Esophagus muscularis mucosa (tissue), 4 donors: ENCODE results near the gene RTL10. TPM values are rescaled to one million over a fixed set of nuclear protein-coding genes. Genes with fewer than 3 reads are reported as not detected.

Source experiments
- DNase-seq: peaks from one replicate; pipeline ENCODE4 v3.0.0-alpha.2; 2017; ENCODE audit errors: extremely low spot score
- H3K27ac ChIP-seq, 4 donors: fragments of 200-600 bp; sonication (generic); replicated peaks in 1 of 4; 1 replicate in 3 of 4; 2 replicates in 1 of 4; pipeline ENCODE4 v1.5.1; 2016 to 2019; ENCODE audit warnings: mild to moderate bottlenecking in 1 of 4
- H3K27me3 ChIP-seq, 4 donors: fragments of 200-600 bp; sonication (generic); one replicate each; pipeline versions ENCODE4 v1.5.1 to v1.6.0; 2016 to 2019
- H3K36me3 ChIP-seq, 4 donors: fragments of 200-600 bp; sonication (generic); one replicate each; pipeline ENCODE4 v1.5.1; 2016 to 2019
- H3K4me1 ChIP-seq, 4 donors: fragments of 200-600 bp; sonication (generic); one replicate each; pipeline ENCODE4 v1.5.1; 2016 to 2019
- H3K4me3 ChIP-seq, 4 donors: fragments of 200-600 bp; sonication (generic); 1 replicate in 2 of 4; 2 replicates in 2 of 4; pipeline ENCODE4 v1.5.1; 2016 to 2019; ENCODE audit warnings: mild to moderate bottlenecking in 4 of 4, moderate library complexity in 1 of 4
- H3K9me3 ChIP-seq, 4 donors: fragments of 200-600 bp; sonication (generic); 1 replicate in 3 of 4; 2 replicates in 1 of 4; pipeline ENCODE4 v1.5.1; 2016 to 2019
- EP300 ChIP-seq: sonication (generic); formaldehyde crosslinking; IDR thresholded peaks from one replicate; pipeline ENCODE4 v1.6.1; 2017; ENCODE audit warnings: antibody characterized with exemption
- POLR2A ChIP-seq: fragments of 450-650 bp; IDR thresholded peaks from one replicate; pipeline ENCODE4 v1.6.1; 2017; ENCODE audit warnings: antibody characterized with exemption, moderate library complexity, mild to moderate bottlenecking, low read depth
- POLR2AphosphoS5 ChIP-seq, 2 donors: sonication (generic); formaldehyde crosslinking; IDR thresholded peaks; one replicate each; pipeline ENCODE4 v1.6.1; 2017; ENCODE audit warnings: antibody characterized with exemption in 2 of 2
- WGBS: methylation state at CpG from one replicate; pipeline ENCODE4 v1.1.5; 2018; 5-methylcytosine and 5-hydroxymethylcytosine counted together
- intact Hi-C: fragments of 100-400 bp; cut with DNase I; formaldehyde crosslinking; loops from one replicate; pipeline ENCODE4 v1.15.1; 2023
- total RNA-seq, 4 donors: library from RNA; depleted of rRNA; stranded (reverse); fragments of >200 nt; gene quantifications; one replicate each; pipeline versions ENCODE4 v1.1.0 to v1.2.1, GENCODE V29; 2016
- TF ChIP-seq, protein P1 (sequence below), 3 experiments: fragments of 200-600 bp in 2 of 3; fragments of 450-650 bp in 1 of 3; sonication (generic) in 2 of 3; IDR thresholded peaks; one replicate each; pipeline ENCODE4 v1.5.1; 2017 to 2019; ENCODE audit warnings: antibody characterized with exemption in 3 of 3, mild to moderate bottlenecking in 2 of 3, moderate library complexity in 1 of 3

RTL10 gene
- total RNA-seq, 4 donors from 2014 or later = 5.6 to 14.8 (median 11.1) TPM

DNA sequence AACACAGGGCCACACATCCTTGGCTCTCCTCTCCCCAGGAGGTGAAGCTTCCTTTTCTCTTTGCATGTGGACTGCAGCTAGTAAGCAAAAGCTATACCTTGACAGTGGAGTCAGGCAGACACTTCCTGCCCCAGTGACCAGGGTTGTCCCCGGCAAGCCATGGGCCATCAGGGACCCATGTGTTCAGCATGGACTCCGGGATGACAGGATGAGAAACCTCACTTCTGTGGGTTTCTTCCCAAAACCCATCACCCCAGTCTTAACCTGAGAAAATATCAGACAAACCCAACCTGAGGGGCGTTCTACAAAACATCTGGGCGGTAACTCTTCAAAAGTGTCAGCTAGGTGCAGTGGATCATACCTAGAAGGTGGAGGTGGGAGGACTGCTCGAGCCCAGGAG, 40.2 kb downstream of the RTL10 start:
- Histone ChIP-seq H3K36me3 (peaks cover 0 to 11% (median 2%) of the 10 kb centered on the region in 4 donors), H3K9me3 (no peaks in the 10 kb centered on the region), H3K4me3 (no peak overlapping the region), H3K4me1 (peaks cover 0 to 5% (median 0%) of the 10 kb centered on the region in 4 donors), H3K27me3 (no peaks in the 10 kb centered on the region), H3K27ac (no peak overlapping the region)
- TF ChIP-seq, protein P1, sequence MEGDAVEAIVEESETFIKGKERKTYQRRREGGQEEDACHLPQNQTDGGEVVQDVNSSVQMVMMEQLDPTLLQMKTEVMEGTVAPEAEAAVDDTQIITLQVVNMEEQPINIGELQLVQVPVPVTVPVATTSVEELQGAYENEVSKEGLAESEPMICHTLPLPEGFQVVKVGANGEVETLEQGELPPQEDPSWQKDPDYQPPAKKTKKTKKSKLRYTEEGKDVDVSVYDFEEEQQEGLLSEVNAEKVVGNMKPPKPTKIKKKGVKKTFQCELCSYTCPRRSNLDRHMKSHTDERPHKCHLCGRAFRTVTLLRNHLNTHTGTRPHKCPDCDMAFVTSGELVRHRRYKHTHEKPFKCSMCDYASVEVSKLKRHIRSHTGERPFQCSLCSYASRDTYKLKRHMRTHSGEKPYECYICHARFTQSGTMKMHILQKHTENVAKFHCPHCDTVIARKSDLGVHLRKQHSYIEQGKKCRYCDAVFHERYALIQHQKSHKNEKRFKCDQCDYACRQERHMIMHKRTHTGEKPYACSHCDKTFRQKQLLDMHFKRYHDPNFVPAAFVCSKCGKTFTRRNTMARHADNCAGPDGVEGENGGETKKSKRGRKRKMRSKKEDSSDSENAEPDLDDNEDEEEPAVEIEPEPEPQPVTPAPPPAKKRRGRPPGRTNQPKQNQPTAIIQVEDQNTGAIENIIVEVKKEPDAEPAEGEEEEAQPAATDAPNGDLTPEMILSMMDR (IDR thresholded peaks at IDR 0.05) = no peak
- intact Hi-C loops = no loop called here
- WGBS = 90% methylated on average over 5 of the region's 5 CpGs
- no peak for DNase-seq

DNA sequence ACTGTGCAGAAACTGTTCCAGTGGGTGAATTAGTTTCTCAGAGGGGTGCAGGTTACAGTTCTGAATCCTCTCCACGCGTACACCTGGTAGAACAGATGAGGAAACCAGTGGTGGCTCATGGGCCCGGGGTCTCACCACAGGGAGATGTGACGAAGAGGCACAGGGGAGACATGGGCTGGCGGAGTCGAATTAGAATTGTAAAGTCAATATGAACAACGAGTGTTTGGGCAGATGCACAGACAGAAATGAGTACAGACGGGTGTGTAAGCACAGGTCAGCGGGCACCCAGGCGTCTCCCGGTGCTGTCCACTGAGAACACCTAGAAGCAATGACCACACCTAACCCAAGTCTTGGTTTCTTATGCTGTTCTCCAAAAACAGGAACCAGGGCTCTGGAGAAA, 41.8 kb downstream of the RTL10 start:
- DNase-seq = no peak
- 92% methylated on average over 11 of the region's 11 CpGs for whole genome bisulfite sequencing
- no peaks in the 10 kb centered on the region for H3K27me3 ChIP-seq
- no peak for TF ChIP-seq POLR2AphosphoS5 (IDR thresholded peaks at IDR 0.05)
- TF ChIP-seq POLR2A = no peak
- TF ChIP-seq, protein P1 (IDR thresholded peaks at IDR 0.05) = no peak
- no peak for TF ChIP-seq EP300
- no peaks in the 10 kb centered on the region for H3K9me3 ChIP-seq
- peaks cover 0 to 5% (median 0%) of the 10 kb centered on the region in 4 donors for H3K4me1 ChIP-seq
- H3K36me3 ChIP-seq = peaks cover 0 to 10% (median 2%) of the 10 kb centered on the region in 4 donors
- H3K27ac ChIP-seq = no peak overlapping the region
- intact Hi-C loops = no loop called here
- no peak overlapping the region for H3K4me3 ChIP-seq

DNA sequence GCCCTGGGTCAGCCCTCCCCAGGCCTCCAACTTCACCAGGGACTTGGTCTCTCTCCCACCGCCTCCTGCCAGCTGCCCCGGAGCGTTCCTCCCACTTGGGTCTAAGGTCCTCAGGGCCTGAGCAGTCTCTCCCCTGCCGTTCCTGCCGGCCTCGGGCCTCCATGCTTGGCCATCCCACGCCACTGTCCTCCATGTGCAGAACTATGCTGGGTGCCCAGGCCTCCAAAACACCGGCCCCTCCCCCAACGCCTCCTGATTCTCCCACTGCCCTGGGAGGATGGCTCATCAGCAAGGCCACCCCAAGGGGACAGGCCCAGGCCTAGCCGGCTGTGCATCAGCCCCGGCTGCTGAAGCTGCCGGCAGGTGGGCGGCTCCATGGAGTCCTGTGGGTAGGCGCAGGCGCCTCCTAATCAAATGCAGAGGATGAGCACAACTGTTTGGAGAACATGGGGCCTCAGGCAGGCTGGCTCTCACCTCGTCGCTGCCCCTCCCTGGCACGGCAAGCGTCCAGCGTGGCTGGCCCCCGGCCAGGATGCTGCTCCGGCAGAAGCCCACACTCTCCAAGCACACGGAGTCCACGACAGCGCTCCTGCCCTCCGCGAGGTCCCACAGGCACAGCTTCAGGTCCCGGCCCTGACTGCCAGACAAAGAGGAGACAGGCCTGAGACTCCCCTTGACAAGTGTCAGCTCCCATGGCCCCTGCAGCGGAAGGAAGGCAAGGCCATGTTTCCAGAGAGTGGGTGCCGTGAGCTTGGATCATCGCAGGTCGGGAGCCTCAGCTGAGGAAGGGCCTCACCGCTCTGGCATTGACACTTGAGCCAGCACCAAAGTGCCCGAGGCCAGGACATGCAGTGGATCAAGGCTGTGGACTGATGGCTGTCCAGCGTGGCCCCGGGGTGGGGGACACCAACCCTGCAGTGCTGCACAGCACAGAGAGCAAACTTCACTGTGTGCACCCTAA, 42.6 kb downstream of the RTL10 start:
- WGBS = 78% methylated on average over 22 of the region's 36 CpGs
- H3K9me3 ChIP-seq = no peaks in the 10 kb centered on the region
- TF ChIP-seq POLR2AphosphoS5 (IDR thresholded peaks at IDR 0.05) (no peak), POLR2A (no peak), EP300 (no peak)
- TF ChIP-seq, protein P1 (IDR thresholded peaks at IDR 0.05) = no peak
- intact Hi-C loops = no loop called here
- no peaks in the 10 kb centered on the region for H3K27me3 ChIP-seq
- no peak overlapping the region for H3K4me3 ChIP-seq
- H3K36me3 ChIP-seq = peaks cover 0 to 10% (median 2%) of the 10 kb centered on the region in 4 donors
- peaks cover 0 to 5% (median 0%) of the 10 kb centered on the region in 4 donors for H3K4me1 ChIP-seq
- no peak for DNase-seq
- no peak overlapping the region for H3K27ac ChIP-seq

DNA sequence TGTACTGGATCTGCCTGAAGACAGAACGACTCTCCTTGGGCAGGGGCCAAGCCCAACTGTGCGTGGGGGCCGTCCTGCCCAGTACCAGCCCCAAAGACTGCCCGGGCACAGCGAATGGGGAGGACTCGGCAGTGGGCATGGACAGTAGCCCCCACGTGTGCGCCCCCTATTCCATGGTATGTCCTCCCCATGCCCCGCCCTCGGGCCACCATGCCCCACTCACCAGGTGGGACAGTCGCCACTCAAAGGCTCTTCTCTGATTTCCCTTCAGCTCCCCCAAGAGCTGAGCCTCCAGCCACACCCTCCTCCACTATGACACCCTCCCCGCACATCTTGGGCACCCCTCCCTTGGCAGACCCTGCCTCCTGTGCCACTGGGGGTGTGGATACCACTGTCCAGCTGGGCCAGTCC, 43.5 kb downstream of the RTL10 start:
- Histone ChIP-seq H3K27me3 (no peaks in the 10 kb centered on the region), H3K4me1 (peaks cover 0 to 5% (median 2%) of the 10 kb centered on the region in 4 donors), H3K36me3 (peaks cover 2 to 18% (median 6%) of the 10 kb centered on the region in 4 donors), H3K4me3 (no peak overlapping the region), H3K27ac (no peak overlapping the region), H3K9me3 (no peaks in the 10 kb centered on the region)
- 87% methylated on average over 11 of the region's 12 CpGs for WGBS
- DNase-seq = no peak
- intact Hi-C loops = no loop called here
- TF ChIP-seq POLR2A (no peak), POLR2AphosphoS5 (IDR thresholded peaks at IDR 0.05) (no peak), EP300 (no peak)
- TF ChIP-seq, protein P1 (IDR thresholded peaks at IDR 0.05) = no peak
